Stimulated activated CD8-positive, alpha-beta memory T cell treated with anti-CD3 and anti-CD28 coated beads, Interleukin-2, amount 100 ng/mL, for 1 hour (primary cell): Measurements from ENCODE around the gene ORAI2.
"Not testable (repeated sequence)": the region's sequence is repeated elsewhere in the genome, so short reads cannot be mapped to it uniquely, and the experiment has no call there.

Experiments used
- DNase-seq, 2 donors: peaks; one replicate each; pipeline ENCODE4 v3.0.0-alpha.2; 2020; ENCODE audit warnings: low read depth in 2 of 2

The ORAI2 gene

DNA sequence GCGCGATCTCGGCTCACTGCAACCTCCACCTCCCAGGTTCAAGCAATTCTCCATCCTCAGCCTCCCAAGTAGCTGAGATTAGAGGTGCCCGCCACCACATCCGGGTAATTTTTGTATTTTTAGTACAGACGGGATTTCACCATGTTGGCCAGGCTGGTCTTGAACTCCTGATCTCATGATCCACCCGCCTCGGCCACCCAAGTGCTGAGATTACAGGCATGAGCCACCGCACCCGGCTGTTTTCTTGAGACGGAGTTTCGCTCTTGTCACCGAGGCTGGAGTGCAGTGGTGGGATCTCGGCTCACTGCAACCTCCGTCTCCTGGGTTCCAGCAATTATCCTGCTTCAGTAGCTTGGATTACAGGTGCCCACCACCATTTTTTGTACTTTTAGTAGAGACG lies 64.9 kb downstream of the ORAI2 start:
- not testable (repeated sequence) for DNase-seq

- DNase-seq = not testable (repeated sequence)
These were observed 69.8 kb downstream of the ORAI2 start for GRCh38 chr7:102503141-102503540.

GRCh38 chr7:102505298-102506185 lies 72.2 kb downstream of the ORAI2 start:
- DNase-seq = not testable (repeated sequence)
